ENCODE results near the gene OBP2A. TPM values are rescaled to one million over a fixed set of nuclear protein-coding genes. Genes with fewer than 3 reads are reported as not detected.

OBP2A gene
- polyA plus RNA-seq, 1 donor (not counting 4 experiments of a cell fraction or from before 2014, with no cell fraction given): not detected

GRCh38 chr9:135582966-135583687 is 37.2 kb downstream of the OBP2A start:
- Histone ChIP-seq H2AFZ (ENCODE audit: control insufficient read depth, low read length) (no peak overlapping the region), H3K9ac (ENCODE audit: control insufficient read depth, extremely low read depth, insufficient read depth, low read length) (no peak overlapping the region), H4K20me1 (ENCODE audit: control insufficient read depth, extremely low read depth, insufficient read depth, low read length) (no peaks in the 10 kb centered on the region), H3K36me3 (ENCODE audit: control insufficient read depth in 2 of 2, extremely low read depth in 1 of 2, insufficient read depth in 2 of 2, low read length in 2 of 2) (no peaks in the 10 kb centered on the region), H3K4me3 (ENCODE audit: control insufficient read depth in 2 of 3, extremely low read depth in 1 of 3, insufficient read depth in 2 of 3, low read depth in 1 of 3, low read length in 3 of 3) (no peak overlapping the region), H3K27me3 (ENCODE audit: control insufficient read depth, extremely low read depth, insufficient read depth, low read length) (no peaks in the 10 kb centered on the region), H3K9me1 (ENCODE audit: control insufficient read depth, extremely low read depth, insufficient read depth, low read length) (no peaks in the 10 kb centered on the region), H3K4me2 (ENCODE audit: control insufficient read depth, extremely low read depth, insufficient read depth, low read depth, low read length) (no peak overlapping the region), H3K79me2 (ENCODE audit: control insufficient read depth, insufficient read depth, low read length) (no peaks in the 10 kb centered on the region), H3K9me3 (ENCODE audit: control insufficient read depth, low read depth, low read length) (no peaks in the 10 kb centered on the region), H3K4me1 (ENCODE audit: control insufficient read depth, extremely low read depth, insufficient read depth, low read length) (no peaks in the 10 kb centered on the region), H3K27ac (ENCODE audit: control insufficient read depth, insufficient read depth, low read length) (no peak overlapping the region)
- dilution Hi-C loops (cut with MboI; ENCODE audit: extremely low pct_ligation_motif_present, low sequenced_read_pairs): no loop called here
- TF ChIP-seq EZH2 (IDR thresholded peaks at IDR 0.05; ENCODE audit: low read length) (no peak), CTCF (optimal IDR thresholded peaks at IDR 0.05 in 1 of 3, IDR thresholded peaks at IDR 0.05 in 1 of 3, conservative IDR thresholded peaks at IDR 0.05 in 1 of 3; ENCODE audit: extremely low read depth in 1 of 3, insufficient read depth in 2 of 3, low read length in 3 of 3) (no peak)
- DNase-seq (ENCODE audit: low read depth, low spot score): no peak
- no peak for FAIRE-seq

GRCh38 chr9:135583688-135584011 is 37.7 kb downstream of the OBP2A start:
- DNase-seq (ENCODE audit: low read depth, low spot score) (no peak), FAIRE-seq (no peak)
- Histone ChIP-seq H3K4me2 (ENCODE audit: control insufficient read depth, extremely low read depth, insufficient read depth, low read depth, low read length) (no peak overlapping the region), H3K9me1 (ENCODE audit: control insufficient read depth, extremely low read depth, insufficient read depth, low read length) (no peaks in the 10 kb centered on the region), H3K9ac (ENCODE audit: control insufficient read depth, extremely low read depth, insufficient read depth, low read length) (no peak overlapping the region), H2AFZ (ENCODE audit: control insufficient read depth, low read length) (no peak overlapping the region), H3K27me3 (ENCODE audit: control insufficient read depth, extremely low read depth, insufficient read depth, low read length) (no peaks in the 10 kb centered on the region), H3K79me2 (ENCODE audit: control insufficient read depth, insufficient read depth, low read length) (no peaks in the 10 kb centered on the region), H3K9me3 (ENCODE audit: control insufficient read depth, low read depth, low read length) (no peaks in the 10 kb centered on the region), H3K4me3 (ENCODE audit: control insufficient read depth in 2 of 3, extremely low read depth in 1 of 3, insufficient read depth in 2 of 3, low read depth in 1 of 3, low read length in 3 of 3) (no peak overlapping the region), H3K27ac (ENCODE audit: control insufficient read depth, insufficient read depth, low read length) (no peak overlapping the region), H3K36me3 (ENCODE audit: control insufficient read depth in 2 of 2, extremely low read depth in 1 of 2, insufficient read depth in 2 of 2, low read length in 2 of 2) (no peaks in the 10 kb centered on the region), H4K20me1 (ENCODE audit: control insufficient read depth, extremely low read depth, insufficient read depth, low read length) (no peaks in the 10 kb centered on the region), H3K4me1 (ENCODE audit: control insufficient read depth, extremely low read depth, insufficient read depth, low read length) (no peaks in the 10 kb centered on the region)
- dilution Hi-C loops (cut with MboI; ENCODE audit: extremely low pct_ligation_motif_present, low sequenced_read_pairs): no loop called here
- no peak for TF ChIP-seq EZH2 (IDR thresholded peaks at IDR 0.05; ENCODE audit: low read length)
- TF ChIP-seq CTCF (optimal IDR thresholded peaks at IDR 0.05 in 1 of 3, IDR thresholded peaks at IDR 0.05 in 1 of 3, conservative IDR thresholded peaks at IDR 0.05 in 1 of 3; ENCODE audit: extremely low read depth in 1 of 3, insufficient read depth in 2 of 3, low read length in 3 of 3): no peak
